ENCODE data around the gene LEFTY1.
"Not testable (repeated sequence)": the region's sequence is repeated elsewhere in the genome, so short reads cannot be mapped to it uniquely, and the experiment has no call there.

Gene LEFTY1

GRCh38 chr1:225914947-225915346 is 26.0 kb upstream of the LEFTY1 start:
- DNase-seq, result no peak

DNA sequence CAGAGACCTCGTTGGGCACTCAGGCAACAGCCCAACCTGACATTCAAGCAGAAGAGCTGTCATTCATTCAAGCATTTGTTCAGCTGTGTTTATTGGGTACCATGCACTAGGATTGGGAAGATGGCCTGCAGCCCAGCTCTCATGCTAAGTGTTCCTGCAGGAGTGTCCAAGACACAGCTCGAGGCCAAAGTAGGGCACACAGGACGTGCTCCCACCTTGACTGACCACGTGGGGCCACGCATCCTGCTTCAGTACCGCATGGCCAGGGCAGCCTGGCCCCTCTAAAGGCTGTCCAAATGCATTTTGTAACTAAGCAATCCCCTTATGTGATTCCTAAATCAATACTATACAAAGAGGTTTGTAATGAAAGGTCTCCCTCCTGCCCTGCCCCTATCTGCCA is 25.4 kb upstream of the LEFTY1 start:
- no peak for DNase-seq

DNA sequence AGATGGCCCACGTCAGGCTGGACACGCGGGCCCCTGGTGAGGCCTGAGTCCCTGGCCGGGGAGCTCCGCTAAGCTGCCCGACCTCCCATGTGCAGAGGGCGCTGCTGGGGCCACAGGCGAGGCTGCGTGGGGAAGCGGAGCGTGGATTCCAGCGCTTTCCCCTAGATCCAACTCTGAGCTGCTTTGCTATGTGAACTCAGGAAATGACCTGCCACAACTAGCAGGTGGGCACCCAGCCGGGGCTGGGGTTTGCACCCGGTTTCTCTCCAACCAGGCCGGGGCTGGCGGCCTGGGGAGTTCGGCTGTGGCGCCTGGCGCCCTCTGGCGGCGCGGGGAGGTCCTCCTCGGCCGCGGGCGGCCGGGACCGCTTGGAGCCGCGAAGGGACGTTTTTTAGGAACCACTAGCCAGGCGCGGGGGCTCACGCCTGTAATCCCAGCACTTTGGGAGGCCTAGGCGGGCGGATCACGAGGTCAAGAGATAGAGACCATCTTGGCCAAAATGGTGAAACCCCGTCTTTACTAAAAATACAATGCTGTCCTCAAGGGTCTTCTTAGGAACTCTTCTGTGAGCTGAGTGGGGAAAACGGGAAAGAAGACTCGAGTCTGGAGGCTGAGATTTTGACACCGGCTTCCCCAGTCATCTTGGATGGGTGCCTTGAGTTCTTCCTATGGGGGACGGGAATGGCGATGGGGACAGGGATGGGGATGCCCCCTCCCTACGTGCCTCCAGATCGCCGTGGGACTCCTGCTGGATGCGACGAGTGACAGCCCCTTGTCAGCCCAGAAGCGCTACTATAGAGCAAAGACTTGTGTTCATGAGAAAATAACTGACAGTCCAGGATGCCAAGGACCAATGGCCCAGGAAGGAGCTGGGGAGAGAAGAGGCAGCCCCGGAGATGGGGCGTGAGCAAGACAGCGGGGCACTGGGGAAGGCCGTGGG is 22.5 kb upstream of the LEFTY1 start:
- peak; percentile 78 for DNase-seq

DNA sequence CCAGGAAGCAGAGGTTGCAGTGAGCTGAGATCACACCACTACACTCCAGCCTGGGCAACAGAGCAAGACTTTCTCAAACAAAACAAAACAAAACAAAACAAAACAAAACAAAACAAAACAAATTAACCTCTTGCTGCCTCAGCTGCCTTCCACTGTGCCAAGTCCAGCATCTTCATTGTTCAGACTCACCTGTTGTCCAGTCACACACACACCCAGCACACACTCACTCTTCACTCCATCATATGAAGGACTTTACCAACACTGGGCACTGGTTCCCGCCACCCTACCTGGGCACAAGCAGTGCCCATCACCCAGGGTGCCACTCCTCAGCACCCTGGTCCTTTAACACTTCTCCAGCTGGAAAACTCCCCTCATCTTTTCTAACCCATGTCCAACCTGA is 20.5 kb upstream of the LEFTY1 start:
- DNase-seq, result no peak

DNA sequence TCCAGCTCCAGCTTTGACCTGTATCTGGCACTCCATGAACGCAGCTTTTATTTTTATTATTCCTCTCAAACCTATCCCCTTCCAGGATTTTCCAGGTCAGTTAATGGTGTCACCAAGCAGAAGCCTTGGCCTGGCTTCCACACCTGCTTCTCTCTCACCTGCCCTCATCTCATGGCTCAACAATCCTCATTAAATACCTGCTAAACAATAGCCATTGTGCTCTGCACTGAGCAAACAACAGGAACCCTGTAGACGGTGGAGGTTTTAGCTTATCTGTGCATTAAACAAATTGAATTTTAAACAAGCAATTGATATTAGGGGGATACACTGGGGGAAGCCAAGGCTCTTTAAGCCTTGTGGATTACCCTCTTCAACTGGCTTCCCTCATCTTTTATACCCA is 19.8 kb upstream of the LEFTY1 start:
- DNase-seq, result no peak

DNA sequence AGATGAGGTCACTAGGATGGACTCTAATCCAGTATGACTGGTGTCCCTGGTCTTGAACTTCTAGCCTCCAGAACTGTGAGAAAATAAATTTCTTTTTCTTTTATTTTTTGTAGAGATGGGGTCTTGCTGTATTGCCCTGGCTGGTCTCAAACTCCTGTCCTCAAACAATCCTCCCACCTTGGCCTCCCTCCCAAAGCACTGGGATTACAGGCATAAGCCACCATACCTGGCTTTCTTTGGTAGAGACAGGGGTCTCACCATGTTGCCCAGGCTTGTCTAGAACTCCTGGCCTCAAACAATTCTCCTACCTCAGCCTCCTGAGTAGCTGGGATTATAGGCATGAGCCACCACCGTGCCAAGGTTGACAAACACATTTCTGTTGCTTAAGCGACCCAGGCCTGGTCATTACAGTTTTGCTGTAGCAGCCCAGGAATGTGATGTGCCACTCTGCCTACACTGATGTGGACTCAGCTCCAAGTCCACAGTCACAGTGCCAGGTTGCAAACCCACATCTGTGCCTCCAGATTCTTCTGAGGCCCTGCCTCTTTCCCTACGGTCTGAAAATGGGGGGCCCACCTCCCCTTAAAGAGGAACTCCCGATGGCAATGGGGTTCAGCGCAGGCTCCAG is 19.2 kb upstream of the LEFTY1 start:
- no peak for DNase-seq

DNA sequence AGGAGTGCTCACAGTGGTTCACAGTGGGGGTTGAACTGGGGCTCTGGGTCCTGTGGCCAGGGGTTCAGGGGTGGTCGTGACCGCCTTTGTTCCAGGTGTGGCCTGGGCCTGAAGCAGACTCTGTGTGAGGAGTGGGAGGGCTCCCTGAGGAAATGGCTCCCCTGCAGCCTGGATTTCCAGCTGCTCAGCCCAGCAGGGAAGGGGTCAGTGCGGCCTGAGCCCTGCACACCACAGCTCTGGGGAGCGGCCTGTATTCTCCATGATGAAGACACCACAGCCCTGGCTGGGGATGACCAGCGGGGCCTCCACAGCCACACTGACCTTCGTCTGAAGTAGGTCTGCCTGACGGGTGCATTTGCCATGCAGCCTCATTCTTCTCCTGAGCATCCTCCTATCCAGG is 18.4 kb upstream of the LEFTY1 start:
- DNase-seq, result no peak

DNA sequence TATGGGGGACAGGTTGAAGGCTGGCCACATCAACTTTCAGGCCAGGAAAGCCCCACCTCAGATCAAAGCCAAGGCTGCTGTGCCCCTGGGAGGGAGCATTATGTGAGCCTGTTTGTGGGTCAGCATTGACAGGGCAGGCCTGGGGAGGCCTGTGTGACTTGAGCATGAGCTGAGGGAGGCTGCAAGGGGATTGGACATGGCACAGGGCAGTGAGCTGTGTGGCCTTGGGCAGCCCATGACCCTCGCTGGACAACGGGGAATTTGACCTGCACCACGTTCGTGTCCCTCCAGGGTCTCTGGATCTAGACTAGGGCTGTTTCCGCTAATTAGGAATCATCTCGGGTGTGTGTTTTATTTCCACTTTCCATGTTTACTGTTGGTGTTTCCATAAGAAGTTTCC is 17.5 kb upstream of the LEFTY1 start:
- DNase-seq, result no peak

DNA sequence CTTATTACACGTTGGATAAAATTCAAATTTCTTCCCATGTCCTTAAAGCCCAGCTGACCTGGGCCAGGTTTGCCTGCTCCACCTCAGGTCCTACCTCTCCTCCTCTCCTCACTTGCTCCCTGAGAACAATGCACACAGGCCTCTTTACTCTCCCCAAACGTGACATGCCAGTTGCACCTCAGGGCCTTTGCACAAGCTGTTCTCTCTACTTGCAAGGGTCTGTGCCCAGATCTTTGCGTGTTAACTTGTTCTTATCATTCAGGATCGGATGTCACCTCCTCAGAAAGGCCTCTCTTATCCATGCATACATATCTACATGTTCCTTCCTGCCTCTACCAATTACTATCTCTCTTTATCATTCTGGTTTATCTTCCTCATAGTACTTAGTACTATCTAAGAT is 14.7 kb upstream of the LEFTY1 start:
- DNase-seq, result no peak

GRCh38 chr1:225899044-225899925 is 10.3 kb upstream of the LEFTY1 start:
- no peak for DNase-seq

- no peak for DNase-seq
These were observed 8.9 kb upstream of the LEFTY1 start for GRCh38 chr1:225897595-225898514.

DNA sequence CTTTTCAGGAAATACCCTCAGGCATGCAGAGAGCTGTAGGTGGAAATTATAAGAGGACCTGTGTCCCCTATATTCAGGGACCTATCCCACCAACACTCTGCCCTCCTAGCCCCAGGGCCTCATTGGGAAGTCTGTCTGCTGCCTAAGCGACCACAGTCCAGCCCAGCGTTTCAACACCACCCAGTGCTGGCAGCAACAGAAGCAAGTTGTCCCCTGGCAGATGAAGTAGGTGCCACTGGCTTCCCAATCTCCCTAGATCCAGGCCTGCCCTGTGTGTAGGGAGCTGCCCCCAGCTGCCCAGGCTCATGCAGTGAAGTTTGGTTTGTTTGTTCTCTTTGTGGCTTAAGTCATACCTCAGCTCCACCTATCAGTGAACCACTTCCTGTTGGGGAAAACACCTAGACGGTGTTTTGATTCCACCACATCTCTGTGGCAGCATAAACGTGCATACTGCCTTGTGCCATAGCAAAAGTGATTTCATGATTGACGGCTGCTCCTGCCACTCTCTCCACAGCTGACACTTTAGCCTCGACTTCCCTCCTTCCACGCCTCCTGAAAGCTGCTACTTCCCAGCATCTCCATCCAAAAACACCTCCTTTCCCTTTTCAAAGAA is 8.1 kb upstream of the LEFTY1 start:
- DNase-seq, result peak; percentile 90

DNA sequence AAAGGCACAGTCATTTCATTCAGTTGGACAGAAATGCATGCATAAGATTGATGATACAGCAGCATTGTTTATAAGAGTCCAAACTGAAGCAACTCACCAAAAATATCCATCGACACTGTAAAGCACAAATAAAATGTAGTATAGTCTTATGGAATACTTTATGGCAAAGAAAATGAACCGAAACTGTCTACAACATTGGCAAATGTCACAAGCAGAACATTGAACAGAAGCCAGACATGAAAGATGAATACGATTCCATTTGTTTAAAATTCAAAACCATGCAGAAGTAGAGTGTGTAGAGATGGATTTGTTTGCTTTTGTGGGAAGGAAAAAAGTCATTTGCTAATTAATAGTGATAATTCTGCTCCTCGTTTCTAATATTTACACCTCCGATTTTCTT is 7.5 kb upstream of the LEFTY1 start:
- no peak for DNase-seq

DNA sequence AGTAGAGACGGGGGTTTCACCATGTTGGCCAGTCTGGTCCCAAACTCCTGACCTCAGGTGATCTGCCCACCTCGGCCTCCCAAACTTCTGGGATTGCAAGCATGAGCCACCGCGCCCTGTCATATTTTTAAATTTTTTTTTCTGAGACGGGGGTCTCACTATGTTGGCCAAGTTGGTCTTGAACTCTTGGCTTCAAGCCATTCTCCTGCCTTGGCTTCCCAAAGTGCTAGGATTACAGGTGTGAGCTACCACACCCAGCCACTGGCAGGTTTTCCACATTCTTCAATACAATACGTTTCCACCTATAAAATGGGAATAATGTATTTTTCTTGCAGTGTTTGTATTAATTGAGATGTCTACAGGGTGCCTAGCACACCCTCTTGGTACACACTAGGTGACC is 3.4 kb upstream of the LEFTY1 start:
- DNase-seq, result no peak

DNA sequence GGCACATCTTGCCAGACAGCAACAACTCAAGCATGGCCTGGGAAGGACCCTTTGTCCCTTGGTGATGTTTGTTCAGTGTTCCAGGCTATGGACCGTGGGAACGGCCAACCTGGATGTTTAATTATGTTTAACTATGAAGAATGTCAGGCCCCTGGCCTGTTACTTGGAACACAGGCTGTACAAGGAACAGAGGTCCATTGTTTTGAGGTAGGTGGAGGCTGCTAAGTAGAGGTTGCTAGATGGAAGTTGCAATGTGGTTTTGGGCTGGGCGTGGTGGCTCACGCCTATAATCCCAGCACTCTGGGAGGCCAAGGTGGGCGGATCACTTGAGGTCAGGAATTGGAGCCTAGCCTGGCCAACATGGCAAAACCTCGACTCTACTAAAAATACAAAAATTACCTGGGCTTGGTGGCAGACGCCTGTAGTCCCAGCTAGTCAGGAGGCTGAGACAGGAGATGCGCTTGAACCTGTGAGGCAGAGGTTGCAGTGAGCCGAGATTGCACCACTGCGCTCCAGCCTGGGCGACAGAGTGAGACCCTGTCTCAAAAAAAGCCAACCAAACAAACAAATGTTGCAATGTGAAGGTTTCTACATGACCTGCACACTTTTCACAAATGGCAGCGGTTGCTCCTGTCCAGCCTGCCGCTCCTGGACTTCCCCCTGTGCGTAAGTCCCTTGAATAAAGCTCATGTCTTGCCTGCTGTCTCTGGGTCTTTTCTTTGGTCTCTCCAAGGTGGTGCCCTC is 2.5 kb upstream of the LEFTY1 start:
- DNase-seq, result no peak

DNA sequence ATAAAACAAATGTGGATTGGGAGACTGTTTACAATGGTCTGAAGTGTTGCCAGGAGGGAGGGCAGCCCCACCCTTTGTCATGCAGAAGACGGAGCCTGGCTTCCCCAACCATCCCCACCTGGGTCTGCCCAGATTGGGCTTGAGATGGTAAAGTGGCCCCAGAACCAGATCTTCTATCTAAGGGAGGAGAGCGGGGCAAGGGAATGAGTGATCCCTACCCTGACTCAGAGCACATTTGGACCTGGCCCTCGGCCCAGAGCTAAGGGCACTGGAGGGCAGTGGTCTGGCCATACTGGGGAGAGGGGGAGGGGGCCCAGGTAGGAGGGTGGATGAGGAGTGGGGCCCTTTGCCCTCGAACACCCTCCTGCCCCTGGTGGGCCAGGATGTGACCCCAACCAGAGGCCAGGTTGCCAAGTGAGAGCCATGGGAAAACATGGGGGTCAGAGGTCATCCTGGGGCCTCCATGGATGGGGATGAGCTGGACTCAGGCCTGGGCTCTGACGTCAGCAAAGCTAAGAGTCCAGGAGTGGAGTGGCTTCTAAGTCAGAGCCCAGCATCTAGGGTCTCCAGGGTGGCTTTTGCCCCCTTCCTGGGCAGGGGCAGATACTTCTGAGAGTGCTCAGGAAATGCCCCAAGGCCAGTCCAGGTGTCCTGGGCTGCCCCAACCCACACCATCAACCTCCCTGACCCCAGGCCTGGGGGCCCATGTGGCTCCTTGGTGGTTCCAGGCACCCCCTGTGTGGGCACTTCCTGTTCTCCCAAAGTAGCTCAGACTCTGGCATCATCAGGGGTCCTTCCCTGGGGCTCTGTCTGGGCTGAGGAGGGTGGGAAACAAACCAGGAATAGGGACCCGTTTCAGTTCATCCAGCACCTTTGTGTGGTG is 1.6 kb upstream of the LEFTY1 start:
- no peak for DNase-seq

DNA sequence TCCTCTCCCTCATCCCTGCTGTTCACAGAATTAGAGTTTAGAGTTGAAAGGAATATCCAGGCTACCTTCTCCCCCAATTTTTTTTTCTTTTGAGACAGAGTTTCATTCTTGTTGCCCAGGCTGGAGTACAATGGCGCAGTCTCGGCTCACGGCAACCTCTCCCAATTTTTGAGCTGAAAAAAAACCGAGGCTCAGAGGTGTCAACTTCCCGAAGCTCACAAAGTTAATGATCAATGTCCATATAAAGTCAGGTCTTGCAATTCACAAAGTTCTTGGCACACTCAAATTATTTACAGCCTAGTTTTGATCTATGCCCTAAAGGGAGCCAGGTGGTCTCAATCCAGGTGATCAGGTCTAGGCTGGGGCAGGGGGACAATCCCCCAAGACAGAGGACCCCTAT is 797 bp upstream of the LEFTY1 start:
- DNase-seq, result no peak

GRCh38 chr1:225888289-225888897 is 553 bp downstream of the LEFTY1 start:
- DNase-seq, result no peak

GRCh38 chr1:225887554-225888288 is 1.2 kb downstream of the LEFTY1 start:
- not testable (repeated sequence) for DNase-seq

Data from activated CD4-positive, alpha-beta T cell treated with anti-CD3 and anti-CD28 coated beads, Interleukin-2, Interleukin-6, amounts not matched to agents 100 ng/mL and 50 ng/mL, durations not matched to agents 16 hours and 8 hours (primary cell).